Colonic mucosa (tissue), 4 donors: Measurements from ENCODE around the gene NECTIN2. TPM values are rescaled to one million over a fixed set of nuclear protein-coding genes. Genes with fewer than 3 reads are reported as not detected.

Experiments used
- DNase-seq: peaks from one replicate; pipeline ENCODE4 v3.0.0-alpha.2; 2020
- H3K27ac ChIP-seq: fragments of 200-600 bp; one replicate; pipeline ENCODE4 v1.8.0; 2021
- H3K27me3 ChIP-seq: fragments of 200-600 bp; one replicate; pipeline ENCODE4 v1.8.0; 2021
- H3K36me3 ChIP-seq: fragments of 200-600 bp; one replicate; pipeline ENCODE4 v1.8.0; 2021
- H3K4me1 ChIP-seq: fragments of 200-600 bp; one replicate; pipeline ENCODE4 v1.8.0; 2021; ENCODE audit warnings: mild to moderate bottlenecking
- H3K4me3 ChIP-seq: fragments of 200-600 bp; one replicate; pipeline ENCODE4 v1.8.0; 2021
- H3K9ac ChIP-seq, 2 donors: one replicate each; pipeline ENCODE4 v1.7.0; 2013; ENCODE audit warnings: control low read depth in 2 of 2, low read depth in 2 of 2, low read length in 2 of 2
- H3K9me3 ChIP-seq: fragments of 200-600 bp; one replicate; pipeline ENCODE4 v1.8.0; 2021
- intact Hi-C: fragments of 100-400 bp; cut with DNase I; formaldehyde crosslinking; loops from one replicate; pipeline ENCODE4 v1.14.1; 2022
- total RNA-seq, 2 donors: library from RNA; stranded (reverse); fragmentation: NEBNext Ultra II Directional in 1 of 2; extraction: Animal tissue kit (Norgen Biotek cat#: 25700) in 1 of 2; gene quantifications; one replicate each; pipeline ENCODE4 v1.2.1, GENCODE V29; 2021
- TF ChIP-seq, protein P1 (sequence below): fragments of 200-600 bp; IDR thresholded peaks from one replicate; pipeline ENCODE4 v1.8.0; 2022; ENCODE audit warnings: antibody characterized with exemption, mild to moderate bottlenecking
- donor health status: healthy.
- donor health status: DM: no; HTN: no; CAD: no.
- donor health status: DM: no; HTN: no; CAD: no.

The NECTIN2 gene
- total RNA-seq, 2 donors from 2014 or later: 115 to 121 TPM

DNA sequence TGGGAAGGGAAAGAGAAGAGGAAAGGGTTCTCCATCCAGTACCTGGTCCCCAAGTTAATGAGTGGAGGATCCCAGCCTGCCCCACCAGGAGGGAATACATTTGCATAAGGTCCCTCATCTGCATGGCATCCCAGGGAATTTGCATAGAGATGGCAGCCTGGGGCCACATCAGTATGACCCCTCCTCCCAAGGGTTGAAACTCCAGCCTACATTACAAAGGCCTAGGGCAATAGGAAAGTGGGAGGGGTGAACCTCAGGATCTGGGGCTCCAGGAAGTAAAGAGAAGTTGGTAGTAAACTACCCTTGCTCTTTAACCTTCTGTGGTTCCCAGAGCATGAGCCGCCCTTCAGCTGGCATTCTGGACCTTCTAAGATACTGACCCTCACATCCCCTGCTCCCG is 6.8 kb upstream of the NECTIN2 start:
- no peaks in the 10 kb centered on the region for H3K36me3 ChIP-seq
- TF ChIP-seq, protein P1, sequence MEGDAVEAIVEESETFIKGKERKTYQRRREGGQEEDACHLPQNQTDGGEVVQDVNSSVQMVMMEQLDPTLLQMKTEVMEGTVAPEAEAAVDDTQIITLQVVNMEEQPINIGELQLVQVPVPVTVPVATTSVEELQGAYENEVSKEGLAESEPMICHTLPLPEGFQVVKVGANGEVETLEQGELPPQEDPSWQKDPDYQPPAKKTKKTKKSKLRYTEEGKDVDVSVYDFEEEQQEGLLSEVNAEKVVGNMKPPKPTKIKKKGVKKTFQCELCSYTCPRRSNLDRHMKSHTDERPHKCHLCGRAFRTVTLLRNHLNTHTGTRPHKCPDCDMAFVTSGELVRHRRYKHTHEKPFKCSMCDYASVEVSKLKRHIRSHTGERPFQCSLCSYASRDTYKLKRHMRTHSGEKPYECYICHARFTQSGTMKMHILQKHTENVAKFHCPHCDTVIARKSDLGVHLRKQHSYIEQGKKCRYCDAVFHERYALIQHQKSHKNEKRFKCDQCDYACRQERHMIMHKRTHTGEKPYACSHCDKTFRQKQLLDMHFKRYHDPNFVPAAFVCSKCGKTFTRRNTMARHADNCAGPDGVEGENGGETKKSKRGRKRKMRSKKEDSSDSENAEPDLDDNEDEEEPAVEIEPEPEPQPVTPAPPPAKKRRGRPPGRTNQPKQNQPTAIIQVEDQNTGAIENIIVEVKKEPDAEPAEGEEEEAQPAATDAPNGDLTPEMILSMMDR: no peak
- no peak overlapping the region for H3K4me3 ChIP-seq
- no peaks in the 10 kb centered on the region for H3K9me3 ChIP-seq
- H3K27me3 ChIP-seq: no peaks in the 10 kb centered on the region
- no peaks in the 10 kb centered on the region for H3K4me1 ChIP-seq
- no peak overlapping the region for H3K9ac ChIP-seq
- no peak overlapping the region for H3K27ac ChIP-seq
- intact Hi-C loops: no loop called here
- no peak for DNase-seq

GRCh38 chr19:44840811-44841210 is 5.3 kb upstream of the NECTIN2 start:
- Histone ChIP-seq H3K9ac (no peak overlapping the region), H3K27me3 (no peaks in the 10 kb centered on the region), H3K36me3 (no peaks in the 10 kb centered on the region), H3K9me3 (no peaks in the 10 kb centered on the region), H3K4me3 (no peak overlapping the region), H3K4me1 (peaks cover 5% of the 10 kb centered on the region), H3K27ac (no peak overlapping the region)
- intact Hi-C loops: no loop called here
- TF ChIP-seq, protein P1: no peak
- DNase-seq: no peak

- no peak for DNase-seq
- no peaks in the 10 kb centered on the region for H3K36me3 ChIP-seq
- H3K4me3 ChIP-seq: no peak overlapping the region
- no peak overlapping the region for H3K27ac ChIP-seq
- H3K9ac ChIP-seq: no peak overlapping the region
- H3K27me3 ChIP-seq: no peaks in the 10 kb centered on the region
- no peaks in the 10 kb centered on the region for H3K9me3 ChIP-seq
- TF ChIP-seq, protein P1: no peak
- peaks cover 5% of the 10 kb centered on the region for H3K4me1 ChIP-seq
- intact Hi-C loops: no loop called here
Observed at GRCh38 chr19:44841231-44841630, 4.9 kb upstream of the NECTIN2 start.

DNA sequence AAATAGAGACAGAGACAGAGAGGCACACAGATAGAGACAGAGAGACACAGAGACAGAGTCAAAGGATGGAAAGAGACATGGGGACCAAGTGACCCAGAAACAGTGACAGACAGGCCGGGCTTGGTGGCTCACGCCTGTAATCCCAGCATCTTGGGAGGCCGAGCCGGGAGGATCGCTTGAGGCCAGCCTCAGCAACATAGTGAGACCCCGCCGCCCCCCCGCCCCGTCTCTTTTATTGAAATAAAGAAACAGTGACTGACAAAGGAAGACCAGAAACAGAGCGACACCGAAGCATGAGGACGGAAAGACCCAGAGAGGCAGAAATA is 848 bp upstream of the NECTIN2 start:
- Histone ChIP-seq H3K9ac (peak overlapping the region; percentile 49 to 89), H3K27me3 (no peaks in the 10 kb centered on the region), H3K4me3 (peak overlapping the region; percentile 39), H3K27ac (peak overlapping the region; percentile 63), H3K4me1 (peaks cover 5% of the 10 kb centered on the region), H3K9me3 (no peaks in the 10 kb centered on the region), H3K36me3 (no peaks in the 10 kb centered on the region)
- no peak for DNase-seq
- intact Hi-C loops: loop anchor here (2.0 kb wide), 2 partner anchors 44 to 156 kb away; no protein-coding TSS in a partner anchor
- TF ChIP-seq, protein P1: no peak

- Histone ChIP-seq H3K27ac (peak overlapping the region; percentile 91), H3K9ac (peak overlapping the region; percentile 99 to 100), H3K4me3 (peak overlapping the region; percentile 85), H3K27me3 (no peaks in the 10 kb centered on the region), H3K36me3 (no peaks in the 10 kb centered on the region), H3K4me1 (peaks cover 5% of the 10 kb centered on the region), H3K9me3 (no peaks in the 10 kb centered on the region)
- TF ChIP-seq, protein P1: no peak
- DNase-seq: peak; percentile 62
- intact Hi-C loops: no loop called here
Observed at GRCh38 chr19:44846455-44847143, 502 bp downstream of the NECTIN2 start.
